Activated CD8-positive, alpha-beta T cell treated with anti-CD3 and anti-CD28 coated beads for 36 hours (primary cell): Measurements from ENCODE around the gene FNBP1L. TPM values are rescaled to one million over a fixed set of nuclear protein-coding genes. Genes with fewer than 3 reads are reported as not detected.

Experiments used
- ATAC-seq: fragments of 200-7000 bp; cut with Tn5 transposase; one replicate; pipeline ENCODE4 v1.10.0; 2021; ENCODE audit warnings: mild to moderate bottlenecking, moderate library complexity
- CTCF ChIA-PET: fragments of 350-600 bp; sonication (Branson Sonifier 250); formaldehyde crosslinking; loops from one replicate; lab custom pipeline; 2021; ENCODE audit warnings: antibody characterized with exemption; lab: Charles Lee
- POLR2A ChIA-PET: fragments of 350-600 bp; sonication (Branson Sonifier 250); formaldehyde crosslinking; loops from one replicate; lab custom pipeline; 2021; ENCODE audit warnings: antibody characterized with exemption; lab: Charles Lee
- DNase-seq: peaks from one replicate; pipeline ENCODE4 v3.0.0-alpha.2; 2020
- H3K27ac Mint-ChIP-seq: one replicate; pipeline ENCODE4 v1.8.0; 2021; ENCODE audit warnings: mild to moderate bottlenecking, mixed read lengths
- H3K27me3 Mint-ChIP-seq: one replicate; pipeline ENCODE4 v1.8.0; 2021; ENCODE audit warnings: mixed read lengths
- H3K36me3 Mint-ChIP-seq: one replicate; pipeline ENCODE4 v1.8.0; 2021; ENCODE audit warnings: low read depth, mixed read lengths
- H3K4me1 Mint-ChIP-seq: one replicate; pipeline ENCODE4 v1.8.0; 2021; ENCODE audit warnings: low read depth, mixed read lengths
- H3K4me3 Mint-ChIP-seq: one replicate; pipeline ENCODE4 v1.8.0; 2021; ENCODE audit warnings: mild to moderate bottlenecking, moderate library complexity, mixed read lengths
- H3K9me3 Mint-ChIP-seq: one replicate; pipeline ENCODE4 v1.8.0; 2021; ENCODE audit warnings: mixed read lengths
- intact Hi-C: fragments of 100-400 bp; cut with micrococcal nuclease; formaldehyde crosslinking; loops from one replicate; pipeline ENCODE4 v1.10.0; 2022
- total RNA-seq, 2 experiments: library from RNA; stranded (reverse); gene quantifications; one replicate each; pipeline ENCODE4 v1.2.3, GENCODE V29; 2021
- TF ChIP-seq, protein P1 (sequence below): fragments of 200-600 bp; IDR thresholded peaks from one replicate; pipeline ENCODE4 v1.8.0; 2022; ENCODE audit warnings: antibody characterized with exemption, mild to moderate bottlenecking

FNBP1L gene
- total RNA-seq, 2 experiments from 2014 or later = 0.20 to 0.25 TPM

GRCh38 chr1:93578911-93579825 is 131.2 kb downstream of the FNBP1L start:
- no peaks in the 10 kb centered on the region for H3K36me3 Mint-ChIP-seq
- CTCF ChIA-PET = interaction anchor here (1.3 kb wide), 1 partner anchor 267 kb away, joined by 4 read pairs; no protein-coding TSS in a partner anchor
- H3K4me1 Mint-ChIP-seq = no peaks in the 10 kb centered on the region
- no peaks in the 10 kb centered on the region for H3K27me3 Mint-ChIP-seq
- no peak overlapping the region for H3K4me3 Mint-ChIP-seq
- no peaks in the 10 kb centered on the region for H3K9me3 Mint-ChIP-seq
- no peak overlapping the region for H3K27ac Mint-ChIP-seq
- no peak for DNase-seq
- POLR2A ChIA-PET = interaction anchor here (0.6 kb wide), 1 partner anchor 277 kb away, joined by 3 read pairs; no protein-coding TSS in a partner anchor
- TF ChIP-seq, protein P1, sequence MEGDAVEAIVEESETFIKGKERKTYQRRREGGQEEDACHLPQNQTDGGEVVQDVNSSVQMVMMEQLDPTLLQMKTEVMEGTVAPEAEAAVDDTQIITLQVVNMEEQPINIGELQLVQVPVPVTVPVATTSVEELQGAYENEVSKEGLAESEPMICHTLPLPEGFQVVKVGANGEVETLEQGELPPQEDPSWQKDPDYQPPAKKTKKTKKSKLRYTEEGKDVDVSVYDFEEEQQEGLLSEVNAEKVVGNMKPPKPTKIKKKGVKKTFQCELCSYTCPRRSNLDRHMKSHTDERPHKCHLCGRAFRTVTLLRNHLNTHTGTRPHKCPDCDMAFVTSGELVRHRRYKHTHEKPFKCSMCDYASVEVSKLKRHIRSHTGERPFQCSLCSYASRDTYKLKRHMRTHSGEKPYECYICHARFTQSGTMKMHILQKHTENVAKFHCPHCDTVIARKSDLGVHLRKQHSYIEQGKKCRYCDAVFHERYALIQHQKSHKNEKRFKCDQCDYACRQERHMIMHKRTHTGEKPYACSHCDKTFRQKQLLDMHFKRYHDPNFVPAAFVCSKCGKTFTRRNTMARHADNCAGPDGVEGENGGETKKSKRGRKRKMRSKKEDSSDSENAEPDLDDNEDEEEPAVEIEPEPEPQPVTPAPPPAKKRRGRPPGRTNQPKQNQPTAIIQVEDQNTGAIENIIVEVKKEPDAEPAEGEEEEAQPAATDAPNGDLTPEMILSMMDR = no peak
- ATAC-seq = no peak
- intact Hi-C loops = no loop called here

DNA sequence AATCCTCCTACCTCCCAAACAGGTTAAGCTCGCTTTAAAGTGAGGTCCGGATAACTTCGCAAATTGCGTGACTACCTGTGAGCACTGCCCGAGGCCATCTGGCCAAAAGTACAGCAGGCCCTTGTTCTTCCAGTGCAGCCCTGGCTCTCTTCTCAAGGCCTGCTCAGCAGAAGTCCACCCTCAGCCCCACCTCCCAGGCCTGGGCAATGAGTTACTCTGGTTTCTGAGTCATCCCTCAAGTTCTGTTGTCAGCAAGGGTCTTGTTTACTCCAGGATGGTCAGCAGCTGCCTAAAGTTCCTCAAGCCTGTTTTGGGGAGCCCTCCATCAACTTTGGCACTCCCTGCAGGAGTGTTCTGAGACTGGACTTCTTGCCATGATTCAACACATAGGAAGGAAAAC is 132.0 kb downstream of the FNBP1L start:
- ATAC-seq = no peak
- TF ChIP-seq, protein P1 = no peak
- no peaks in the 10 kb centered on the region for H3K27me3 Mint-ChIP-seq
- no peak overlapping the region for H3K27ac Mint-ChIP-seq
- ChIA-PET CTCF (interaction anchor here (1.3 kb wide), 1 partner anchor 266 kb away, joined by 4 read pairs; no protein-coding TSS in a partner anchor), POLR2A (no interaction called here)
- H3K4me1 Mint-ChIP-seq = no peaks in the 10 kb centered on the region
- no peak overlapping the region for H3K4me3 Mint-ChIP-seq
- intact Hi-C loops = no loop called here
- DNase-seq = no peak
- H3K36me3 Mint-ChIP-seq = no peaks in the 10 kb centered on the region
- H3K9me3 Mint-ChIP-seq = no peaks in the 10 kb centered on the region

- Mint-ChIP-seq H3K27me3 (no peaks in the 10 kb centered on the region), H3K27ac (no peak overlapping the region), H3K4me1 (no peaks in the 10 kb centered on the region), H3K9me3 (no peaks in the 10 kb centered on the region), H3K4me3 (no peak overlapping the region), H3K36me3 (no peaks in the 10 kb centered on the region)
- intact Hi-C loops = no loop called here
- CTCF ChIA-PET = interaction anchor here (1.5 to 1.6 kb wide), 2 partner anchors 47 to 277 kb away, joined by 3 read pairs; no protein-coding TSS in a partner anchor
- TF ChIP-seq, protein P1 = no peak
- no peak for DNase-seq
- ATAC-seq = no peak
- POLR2A ChIA-PET = no interaction called here
These were observed 134.3 kb downstream of the FNBP1L start for GRCh38 chr1:93581917-93582850.

GRCh38 chr1:93584261-93585003 is 136.5 kb downstream of the FNBP1L start:
- POLR2A ChIA-PET = interaction anchor here (0.5 to 0.6 kb wide), 2 partner anchors 15 to 47 kb away, joined by 3 read pairs; no protein-coding TSS in a partner anchor
- CTCF ChIA-PET = interaction anchor here (1.5 kb wide), 1 partner anchor 45 kb away, joined by 4 read pairs; no protein-coding TSS in a partner anchor
- H3K36me3 Mint-ChIP-seq = no peaks in the 10 kb centered on the region
- DNase-seq (no peak), ATAC-seq (no peak)
- H3K27ac Mint-ChIP-seq = no peak overlapping the region
- intact Hi-C loops = no loop called here
- H3K4me1 Mint-ChIP-seq = peaks cover 6% of the 10 kb centered on the region
- H3K27me3 Mint-ChIP-seq = no peaks in the 10 kb centered on the region
- H3K9me3 Mint-ChIP-seq = no peaks in the 10 kb centered on the region
- TF ChIP-seq, protein P1 = no peak
- no peak overlapping the region for H3K4me3 Mint-ChIP-seq
